ENCODE measurements around the gene ENTPD5.
A peak's percentile ranks its signal among the peaks of the same experiment; 100 is the strongest.
"Not testable (repeated sequence)": the region's sequence is repeated elsewhere in the genome, so short reads cannot be mapped to it uniquely, and the experiment has no call there.

Gene ENTPD5

DNA sequence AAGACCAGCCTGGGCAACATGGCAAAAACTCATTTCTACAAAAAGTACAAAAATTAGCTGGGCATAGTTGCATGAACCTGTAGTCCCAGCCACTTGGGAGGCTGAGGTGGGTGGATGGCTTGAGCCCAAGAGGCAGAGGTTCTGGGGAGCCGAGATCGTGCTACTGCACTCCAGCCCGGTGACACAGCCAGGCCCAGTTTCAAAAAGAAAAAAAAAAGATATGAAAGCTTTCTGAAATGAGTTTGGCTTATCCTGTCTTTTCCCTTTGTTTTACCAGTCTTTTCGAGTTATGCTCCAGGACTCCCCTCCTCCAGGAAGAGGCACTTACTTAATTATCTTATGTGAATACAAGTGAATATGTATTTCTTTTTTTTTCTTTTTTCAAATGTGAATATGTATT is 3.3 kb upstream of the ENTPD5 start:
- Mint-ChIP-seq H3K4me3 (no peak overlapping the region), H3K27me3 (no peaks in the 10 kb centered on the region), H3K36me3 (no peaks in the 10 kb centered on the region), H3K9me3 (no peaks in the 10 kb centered on the region), H3K4me1 (peaks cover 0 to 20% of the 10 kb centered on the region in 2 donors), H3K27ac (no peak overlapping the region)
- ATAC-seq (replicated peaks) (no peak), DNase-seq (no peak)

DNA sequence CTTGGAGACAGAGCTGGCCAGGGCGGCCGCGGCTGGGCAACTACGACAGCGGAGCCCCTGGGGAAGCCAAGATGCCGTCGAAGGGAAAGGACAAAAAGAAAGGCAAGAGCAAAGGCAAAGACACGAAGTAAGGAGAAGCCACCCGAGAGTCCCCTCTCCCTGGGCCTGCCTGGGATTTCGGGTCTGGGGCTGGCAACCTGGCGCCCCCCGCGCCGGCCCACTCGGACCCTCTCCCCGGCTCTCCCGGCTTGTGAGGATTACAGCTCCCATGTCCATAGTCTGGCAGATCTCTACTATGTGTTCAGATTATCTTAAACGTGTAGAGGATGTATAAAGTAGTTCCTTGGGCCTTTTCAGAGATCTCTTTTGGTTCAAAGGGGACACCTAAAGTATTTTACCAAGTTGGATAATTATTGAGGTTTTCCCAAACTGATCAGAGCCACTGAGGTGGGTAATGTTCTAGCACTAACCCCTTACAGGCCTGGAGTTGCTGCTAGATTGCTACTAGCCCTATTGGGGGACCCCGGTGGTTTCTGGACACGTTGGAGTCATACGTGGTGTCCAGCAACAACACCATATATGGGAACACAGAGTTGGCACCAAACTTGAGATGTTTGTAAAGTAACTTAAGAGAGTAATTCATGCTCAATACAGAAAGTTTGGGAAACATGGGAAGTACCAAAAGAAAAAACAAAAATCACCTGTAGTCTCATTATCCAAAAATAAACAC is 485 bp upstream of the ENTPD5 start:
- peak overlapping the region; percentile 95 for H3K27ac Mint-ChIP-seq
- no peak for DNase-seq
- no peaks in the 10 kb centered on the region for H3K9me3 Mint-ChIP-seq
- no peaks in the 10 kb centered on the region for H3K36me3 Mint-ChIP-seq
- H3K4me3 Mint-ChIP-seq, result peak overlapping the region; percentile 90 to 93
- peaks cover 0 to 20% of the 10 kb centered on the region in 2 donors for H3K4me1 Mint-ChIP-seq
- no peak for ATAC-seq (replicated peaks)
- no peaks in the 10 kb centered on the region for H3K27me3 Mint-ChIP-seq

DNA sequence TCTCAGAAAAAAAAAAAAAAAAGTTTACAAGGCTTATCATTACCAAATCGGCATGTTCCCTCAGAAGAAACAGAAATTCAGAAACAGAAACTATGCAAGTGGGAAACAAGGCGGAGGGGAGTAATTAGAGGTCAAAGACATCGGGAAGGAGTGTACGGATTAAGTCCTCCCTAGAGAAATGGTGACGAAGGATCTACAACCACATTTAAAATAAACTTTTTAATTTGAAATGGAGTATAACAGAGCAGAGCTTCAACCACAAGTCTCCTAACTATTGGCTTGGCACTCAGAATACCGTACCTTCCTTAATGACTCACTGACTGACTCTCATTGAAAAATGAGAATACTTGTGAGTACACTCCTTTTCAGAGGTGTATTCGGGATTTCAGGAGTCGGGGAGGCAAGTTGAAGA is 908 bp downstream of the ENTPD5 start:
- ATAC-seq (replicated peaks) (peak; percentile 15 to 31), DNase-seq (no peak)
- H3K36me3 Mint-ChIP-seq, result peaks cover 4% of the 10 kb centered on the region in 2 donors
- peaks cover 0 to 20% of the 10 kb centered on the region in 2 donors for H3K4me1 Mint-ChIP-seq
- H3K4me3 Mint-ChIP-seq, result peak overlapping the region; percentile 90 to 93
- peak overlapping the region; percentile 95 for H3K27ac Mint-ChIP-seq
- no peaks in the 10 kb centered on the region for H3K27me3 Mint-ChIP-seq
- no peaks in the 10 kb centered on the region for H3K9me3 Mint-ChIP-seq

DNA sequence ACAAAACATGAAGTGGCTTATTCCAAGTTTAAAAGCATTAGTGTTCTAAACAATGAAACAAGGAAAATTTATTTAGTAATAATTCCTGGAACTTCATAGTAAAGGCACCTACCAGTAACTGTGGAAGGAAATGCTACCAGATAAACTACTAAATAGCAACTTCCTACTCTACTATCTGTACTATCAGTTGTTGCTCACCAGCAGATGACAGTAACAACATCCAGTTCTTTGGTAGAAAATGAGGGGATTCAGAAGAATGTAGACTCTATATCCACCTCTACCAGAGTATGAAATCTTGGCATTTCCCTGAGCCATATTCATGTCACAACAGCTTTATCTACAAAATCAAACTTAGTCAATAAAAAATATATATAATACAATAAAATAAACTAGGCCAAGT is 3.1 kb downstream of the ENTPD5 start:
- Mint-ChIP-seq H3K4me1 (peaks cover 0 to 20% of the 10 kb centered on the region in 2 donors), H3K36me3 (peaks cover 6 to 12% of the 10 kb centered on the region in 2 donors), H3K27ac (no peak overlapping the region), H3K4me3 (no peak overlapping the region), H3K27me3 (no peaks in the 10 kb centered on the region), H3K9me3 (no peaks in the 10 kb centered on the region)
- ATAC-seq (replicated peaks) (no peak), DNase-seq (no peak)

DNA sequence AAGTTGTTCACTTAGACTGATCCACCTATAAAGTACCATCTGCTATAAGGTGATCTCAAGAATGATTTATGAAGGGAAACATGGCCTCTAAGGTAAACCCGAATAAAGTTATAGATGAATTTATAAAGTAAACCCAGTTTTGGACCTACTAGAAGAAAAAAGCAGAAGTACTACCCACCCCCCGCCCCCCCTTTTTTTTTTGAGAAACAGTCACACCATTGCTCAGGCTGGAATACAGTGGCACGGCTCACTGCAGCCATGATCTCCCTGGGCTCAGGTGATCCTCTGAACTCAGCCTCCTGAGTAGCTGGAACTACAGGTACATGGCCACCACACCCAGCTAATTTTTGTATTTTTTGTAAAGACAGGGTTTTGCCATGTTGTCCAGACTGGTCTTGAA is 3.9 kb downstream of the ENTPD5 start:
- Mint-ChIP-seq H3K27me3 (no peaks in the 10 kb centered on the region), H3K9me3 (no peaks in the 10 kb centered on the region), H3K27ac (no peak overlapping the region), H3K4me1 (peaks cover 0 to 20% of the 10 kb centered on the region in 2 donors), H3K36me3 (peaks cover 6 to 12% of the 10 kb centered on the region in 2 donors), H3K4me3 (no peak overlapping the region)
- no peak for DNase-seq
- ATAC-seq (replicated peaks), result no peak

DNA sequence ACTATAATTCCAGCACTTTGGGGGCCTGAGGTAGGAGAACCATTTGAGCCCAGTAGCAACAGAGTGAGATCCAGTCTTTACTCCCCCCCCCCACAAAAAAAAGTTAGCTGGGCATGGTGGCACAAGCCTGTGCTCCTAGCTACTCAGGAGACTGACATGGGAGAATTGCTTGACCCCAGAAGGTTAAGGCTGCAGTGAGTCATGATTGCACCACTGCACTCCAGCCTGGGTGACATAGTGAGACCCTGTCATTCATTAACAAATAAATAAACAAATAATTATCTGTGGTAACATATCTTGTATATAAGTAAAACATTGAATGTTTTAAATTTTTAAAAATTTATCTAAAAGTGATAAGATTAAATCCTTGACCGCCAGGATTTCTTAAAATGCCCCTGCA is 4.8 kb downstream of the ENTPD5 start:
- Mint-ChIP-seq H3K27me3 (no peaks in the 10 kb centered on the region), H3K36me3 (peaks cover 10 to 18% of the 10 kb centered on the region in 2 donors), H3K4me1 (peaks cover 0 to 15% of the 10 kb centered on the region in 2 donors), H3K4me3 (no peak overlapping the region), H3K9me3 (no peaks in the 10 kb centered on the region), H3K27ac (no peak overlapping the region)
- DNase-seq (no peak), ATAC-seq (replicated peaks) (no peak)

DNA sequence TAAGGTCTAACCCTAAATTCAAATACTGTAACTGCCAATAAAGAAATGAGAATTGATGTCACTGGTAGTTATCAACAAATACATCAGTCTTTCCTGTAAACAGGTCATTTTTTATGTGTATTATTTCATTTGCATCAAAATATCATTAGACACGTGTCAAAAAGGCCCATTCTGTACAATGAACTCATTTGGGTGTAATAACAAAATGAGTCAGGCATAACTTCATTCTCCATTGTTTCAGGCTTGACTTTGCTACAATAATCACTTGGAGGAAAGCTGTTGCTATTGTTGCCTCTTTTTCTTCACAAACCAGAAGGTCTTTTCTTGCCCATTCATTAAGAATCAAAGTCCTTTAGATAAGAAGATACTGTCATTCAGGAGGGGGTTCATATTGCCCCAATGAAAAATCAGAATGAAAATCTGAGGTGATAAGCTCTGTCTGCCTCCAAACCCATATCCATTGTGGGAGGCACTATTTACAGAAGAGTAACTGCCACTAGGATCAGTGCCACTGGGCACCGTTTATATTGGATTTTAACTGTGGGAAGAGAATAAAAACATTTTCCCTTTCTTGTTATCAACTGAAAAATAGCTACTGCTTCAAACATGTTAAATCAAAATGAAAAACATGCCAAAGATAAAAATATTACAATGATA is 10.1 kb downstream of the ENTPD5 start:
- H3K36me3 Mint-ChIP-seq, result peaks cover 21 to 32% of the 10 kb centered on the region in 2 donors
- H3K27me3 Mint-ChIP-seq, result no peaks in the 10 kb centered on the region
- no peak overlapping the region for H3K27ac Mint-ChIP-seq
- no peaks in the 10 kb centered on the region for H3K4me1 Mint-ChIP-seq
- H3K4me3 Mint-ChIP-seq, result no peak overlapping the region
- no peak for ATAC-seq (replicated peaks)
- no peaks in the 10 kb centered on the region for H3K9me3 Mint-ChIP-seq
- no peak for DNase-seq

DNA sequence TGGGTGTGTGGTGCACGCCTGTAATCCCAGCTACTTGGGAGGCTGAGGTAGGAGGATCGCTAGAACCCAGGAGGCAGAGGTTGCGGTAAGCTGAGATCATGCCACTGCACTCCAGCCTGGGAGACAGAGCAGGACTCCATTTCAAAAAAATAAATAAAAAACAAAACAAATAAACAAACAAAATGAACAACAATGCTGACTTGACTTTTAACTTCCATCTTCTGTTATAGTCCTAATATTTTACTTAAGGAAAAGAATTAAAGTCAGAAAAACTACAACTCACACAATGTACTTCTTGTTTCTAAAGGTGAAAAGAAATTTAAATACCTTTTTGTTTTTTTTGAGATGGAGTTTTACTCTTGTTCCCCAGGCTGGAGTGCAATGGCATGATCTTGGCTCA is 13.4 kb downstream of the ENTPD5 start:
- not testable (repeated sequence) for ATAC-seq (replicated peaks); H3K9me3 Mint-ChIP-seq; H3K27ac Mint-ChIP-seq

DNA sequence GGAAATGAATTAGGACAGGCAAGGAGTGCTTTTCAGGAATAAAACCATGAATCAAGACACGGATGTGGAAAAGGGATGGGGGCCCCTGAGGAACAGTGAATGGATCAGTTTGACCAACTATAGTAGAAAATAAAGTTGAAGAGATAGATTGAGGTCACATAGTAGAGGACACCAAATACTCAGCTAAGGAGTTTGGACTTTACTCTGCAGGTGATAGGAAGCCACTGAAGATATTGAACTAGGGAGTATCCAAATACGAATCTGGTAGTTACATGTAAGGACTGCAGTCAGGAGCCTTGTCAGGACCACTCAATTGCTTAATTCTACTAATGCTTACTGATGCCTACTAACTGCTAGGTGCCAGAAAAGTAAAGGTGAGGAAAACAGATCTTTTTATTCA is 20.4 kb downstream of the ENTPD5 start:
- Mint-ChIP-seq H3K9me3 (no peaks in the 10 kb centered on the region), H3K4me1 (no peaks in the 10 kb centered on the region), H3K4me3 (no peak overlapping the region), H3K27ac (no peak overlapping the region), H3K27me3 (no peaks in the 10 kb centered on the region), H3K36me3 (peaks cover 4 to 26% of the 10 kb centered on the region in 2 donors)
- ATAC-seq (replicated peaks) (no peak), DNase-seq (no peak)

More for the DNA sequence above, 13.4 kb downstream of the ENTPD5 start:
- DNase-seq, H3K4me3 Mint-ChIP-seq, H3K27me3 Mint-ChIP-seq, H3K4me1 Mint-ChIP-seq: not testable (repeated sequence)
- peaks cover 16 to 30% of the 10 kb centered on the region in 2 donors for H3K36me3 Mint-ChIP-seq

DNA sequence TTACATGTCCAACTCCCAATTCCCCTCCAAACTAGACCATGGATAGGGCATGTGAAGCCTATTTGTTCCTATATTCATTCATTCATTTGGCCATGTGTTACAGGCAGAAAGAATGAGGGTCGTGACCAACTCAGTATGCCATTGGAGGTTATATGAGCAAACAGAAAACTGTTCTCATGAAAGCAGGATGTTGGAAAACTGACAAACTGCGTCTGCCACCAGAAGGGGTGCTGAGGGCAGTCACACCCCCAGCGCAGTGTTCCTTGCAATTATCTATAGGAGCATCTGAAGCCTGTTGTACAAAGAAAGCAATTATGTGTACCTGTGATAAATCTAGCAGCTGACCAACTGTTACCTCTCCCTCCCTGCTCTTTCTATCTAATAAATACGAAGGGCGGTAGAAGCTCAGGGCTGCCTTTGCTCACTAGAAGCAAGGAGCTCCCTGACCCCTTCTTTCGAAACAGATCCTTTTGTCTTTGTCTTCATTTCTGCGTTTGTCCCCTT is 21.1 kb downstream of the ENTPD5 start:
- H3K36me3 Mint-ChIP-seq, result peaks cover 4 to 24% of the 10 kb centered on the region in 2 donors
- no peak for DNase-seq
- H3K27ac Mint-ChIP-seq, result no peak overlapping the region
- H3K4me1 Mint-ChIP-seq, result no peaks in the 10 kb centered on the region
- H3K4me3 Mint-ChIP-seq, result no peak overlapping the region
- no peaks in the 10 kb centered on the region for H3K27me3 Mint-ChIP-seq
- ATAC-seq (replicated peaks), result no peak
- no peaks in the 10 kb centered on the region for H3K9me3 Mint-ChIP-seq

DNA sequence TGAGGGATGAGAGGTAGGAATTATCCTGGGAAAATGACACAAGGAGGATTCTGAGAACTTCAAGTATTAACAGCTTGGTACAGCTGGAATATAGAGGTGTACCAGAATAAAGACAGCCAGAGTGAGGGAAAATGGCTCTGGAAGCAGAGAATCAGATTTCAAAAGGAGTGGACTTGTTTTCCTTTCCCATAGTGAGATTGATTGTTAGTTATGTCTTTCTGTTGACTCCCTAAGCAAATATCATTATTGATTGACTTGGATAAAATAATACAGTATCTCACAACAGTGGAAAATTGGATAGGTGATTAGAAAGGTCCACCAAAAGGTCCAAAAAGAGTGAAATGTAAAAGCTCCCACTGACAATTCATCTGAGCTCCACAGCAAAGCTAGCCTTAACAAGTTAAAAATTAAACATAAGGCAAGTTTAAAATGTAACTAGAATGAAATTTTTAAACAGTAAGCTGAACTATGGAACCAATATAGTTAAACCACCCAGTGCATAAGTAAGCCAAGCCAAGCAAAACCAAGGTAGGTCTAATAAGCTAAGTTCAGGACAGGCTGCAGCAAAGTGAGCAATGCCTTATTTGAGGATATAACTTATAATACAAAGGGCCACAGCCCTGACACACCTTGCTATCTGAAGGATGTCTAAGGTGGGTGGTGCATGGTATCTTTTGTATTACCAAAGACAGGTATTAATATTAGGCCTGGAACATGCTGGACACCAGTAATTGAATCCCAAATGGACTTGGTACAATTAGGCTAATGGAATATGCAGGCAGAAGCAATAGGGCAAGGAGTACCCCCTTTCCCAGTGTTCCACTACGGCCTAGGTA is 21.8 kb downstream of the ENTPD5 start:
- Mint-ChIP-seq H3K27ac (no peak overlapping the region), H3K27me3 (no peaks in the 10 kb centered on the region), H3K36me3 (peaks cover 4 to 19% of the 10 kb centered on the region in 2 donors), H3K4me1 (no peaks in the 10 kb centered on the region), H3K9me3 (no peaks in the 10 kb centered on the region), H3K4me3 (no peak overlapping the region)
- DNase-seq (no peak), ATAC-seq (replicated peaks) (no peak)

DNA sequence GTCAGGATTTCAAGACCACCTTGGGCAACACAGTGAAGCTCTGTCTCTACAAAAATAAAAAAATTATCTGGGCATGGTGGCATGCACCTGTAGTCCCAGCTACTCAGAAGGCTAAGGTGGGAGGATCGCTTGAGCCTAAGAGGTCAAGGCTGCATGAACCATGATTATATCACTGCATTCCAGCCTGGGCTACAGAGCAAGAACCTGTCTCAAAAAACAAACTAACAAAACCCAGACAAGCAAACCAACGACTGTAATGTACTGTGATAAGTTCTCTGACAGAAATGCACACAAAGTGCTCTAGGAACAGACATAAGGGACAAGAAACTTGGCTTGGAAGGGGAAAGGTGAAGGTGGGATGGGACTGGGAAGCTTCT is 22.4 kb downstream of the ENTPD5 start:
- Mint-ChIP-seq H3K9me3 (no peaks in the 10 kb centered on the region), H3K27ac (no peak overlapping the region), H3K36me3 (peaks cover 4 to 19% of the 10 kb centered on the region in 2 donors), H3K4me1 (no peaks in the 10 kb centered on the region), H3K27me3 (no peaks in the 10 kb centered on the region), H3K4me3 (no peak overlapping the region)
- ATAC-seq (replicated peaks) (no peak), DNase-seq (no peak)

DNA sequence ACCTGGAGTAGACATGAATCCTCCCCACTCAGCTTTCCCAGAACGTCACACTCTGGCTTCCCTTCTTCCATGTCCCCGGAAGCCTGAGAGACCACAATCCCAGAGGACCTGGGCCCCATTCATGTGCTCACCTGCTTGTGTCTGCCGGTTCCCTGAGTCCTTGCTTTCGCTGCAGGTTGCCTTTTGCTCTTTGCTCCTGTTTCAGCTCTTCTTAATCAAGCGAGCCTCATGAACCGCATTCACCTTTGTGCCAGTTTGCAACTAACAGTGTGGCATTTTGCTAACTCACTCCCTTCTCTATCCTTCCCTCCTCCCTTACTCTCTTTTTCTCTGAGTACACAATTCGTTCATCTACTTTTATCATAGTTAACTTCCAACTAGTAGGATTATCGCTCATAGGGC is 23.1 kb downstream of the ENTPD5 start:
- Mint-ChIP-seq H3K4me3 (no peak overlapping the region), H3K4me1 (no peaks in the 10 kb centered on the region), H3K27me3 (no peaks in the 10 kb centered on the region), H3K36me3 (peaks cover 4 to 21% of the 10 kb centered on the region in 2 donors), H3K27ac (no peak overlapping the region), H3K9me3 (no peaks in the 10 kb centered on the region)
- no peak for DNase-seq
- no peak for ATAC-seq (replicated peaks)

DNA sequence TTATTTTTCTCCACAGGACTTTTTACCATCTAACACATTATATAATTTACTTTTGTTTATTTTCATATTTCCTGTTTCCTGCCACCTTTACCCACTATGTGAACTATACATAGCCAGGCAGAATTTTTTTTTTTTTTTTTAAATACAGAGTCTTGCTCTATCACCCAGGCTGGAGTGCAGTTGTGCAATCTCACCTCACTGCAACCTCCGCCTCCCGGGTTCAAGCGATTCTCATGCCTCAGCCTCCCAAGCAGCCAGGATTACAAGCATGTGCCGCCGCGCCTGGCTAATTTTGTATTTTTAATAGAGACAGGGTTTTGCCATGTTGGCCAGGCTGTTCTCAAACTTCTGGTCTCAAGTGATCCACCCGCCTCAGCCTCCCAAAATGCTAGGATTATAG is 24.2 kb downstream of the ENTPD5 start:
- not testable (repeated sequence) for H3K27me3 Mint-ChIP-seq; H3K4me3 Mint-ChIP-seq; H3K27ac Mint-ChIP-seq; ATAC-seq (replicated peaks); H3K9me3 Mint-ChIP-seq; DNase-seq; H3K4me1 Mint-ChIP-seq
- H3K36me3 Mint-ChIP-seq, result peaks cover 3 to 17% of the 10 kb centered on the region in 2 donors

Measured in stimulated activated naive B cell treated with anti-CD40 and anti-IgM and Interleukin-4, amounts not matched to agents 10 μg/mL and 1 μg/mL and 100 μg/mL, for 72 hours (primary cell).